Measurements from ENCODE around the gene NTRK2.

GRCh38 chr9:84983749-84984148 lies 314.2 kb downstream of the NTRK2 start:
- TF ChIP-seq EZH2 (IDR thresholded peaks at IDR 0.05; ENCODE audit: borderline replicate concordance, low read length) (no peak), CTCF (conservative IDR thresholded peaks at IDR 0.05 in 1 of 2, IDR thresholded peaks at IDR 0.05 in 1 of 2; ENCODE audit: extremely low read depth in 1 of 2, insufficient read depth in 1 of 2, low read depth in 1 of 2, low read length in 2 of 2) (no peak)

Measured in mammary epithelial cell (primary cell).